Suprapubic skin (tissue), 4 donors: ENCODE measurements around the gene CCND1.

ENCODE experiments used
- POLR2A ChIP-seq, 2 donors: fragments of 450-650 bp; IDR thresholded peaks; one replicate each; pipeline ENCODE4 v1.6.1; 2017; ENCODE audit warnings: antibody characterized with exemption in 2 of 2, mild to moderate bottlenecking in 2 of 2, moderate library complexity in 2 of 2
- POLR2AphosphoS5 ChIP-seq, 3 donors: sonication (generic); formaldehyde crosslinking; IDR thresholded peaks; one replicate each; pipeline ENCODE4 v1.6.1; 2017; ENCODE audit warnings: antibody characterized with exemption in 3 of 3

- TF ChIP-seq POLR2A (IDR thresholded peaks at IDR 0.05) (no peak), POLR2AphosphoS5 (IDR thresholded peaks at IDR 0.05) (no peak)
Measured at GRCh38 chr11:69593851-69594250, 47.1 kb upstream of the CCND1 start.
